ENCODE data around the gene RANBP2. TPM values are rescaled to one million over a fixed set of nuclear protein-coding genes. Genes with fewer than 3 reads are reported as not detected.
A peak's percentile ranks its signal among the peaks of the same experiment; 100 is the strongest.

Gene RANBP2
- total and polyA plus RNA-seq, 9 of the 15 experiments (the other 6 are each of a cell fraction or from before 2014, with no cell fraction given): 11.7 to 97.4 (median 48.1) TPM

DNA sequence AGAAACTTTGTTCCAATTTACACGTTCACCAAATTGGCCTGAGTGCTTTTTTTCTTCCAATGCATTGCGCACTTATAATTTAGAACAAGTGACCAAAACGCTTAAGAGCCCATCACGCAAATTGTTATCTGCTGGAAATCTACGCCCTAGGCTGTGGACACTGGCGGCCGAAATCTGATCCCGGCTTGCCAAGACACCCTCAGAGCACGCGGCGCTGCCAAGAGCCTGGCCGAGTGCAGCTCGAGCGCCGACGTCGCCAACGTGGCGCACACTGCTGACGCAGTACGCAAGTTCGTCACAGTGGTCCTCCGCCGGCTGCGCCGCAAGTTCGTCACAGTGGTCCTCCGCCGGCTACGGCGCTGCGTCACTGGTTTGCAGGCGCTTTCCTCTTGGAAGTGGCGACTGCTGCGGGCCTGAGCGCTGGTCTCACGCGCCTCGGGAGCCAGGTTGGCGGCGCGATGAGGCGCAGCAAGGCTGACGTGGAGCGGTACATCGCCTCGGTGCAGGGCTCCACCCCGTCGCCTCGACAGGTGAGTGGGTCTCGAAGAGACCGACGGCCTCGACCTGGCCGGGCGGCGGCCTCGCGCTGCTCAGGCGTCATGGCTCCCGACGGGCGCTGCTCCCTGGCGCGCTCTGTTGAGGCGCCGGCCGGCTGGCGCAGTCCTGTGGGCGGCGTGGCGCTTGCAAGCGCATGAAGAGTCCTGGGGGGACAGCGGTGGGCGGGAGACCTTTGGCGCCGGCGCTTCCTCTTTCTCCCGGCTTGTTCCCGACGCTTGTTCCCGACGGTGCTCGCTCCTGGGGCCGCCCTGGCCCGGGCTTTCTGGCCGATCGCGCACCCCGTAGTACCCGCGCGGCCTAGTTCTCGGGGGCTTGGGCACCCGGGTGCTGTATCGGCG, at the start of gene RANBP2 (continued):
- TF ChIP-seq, protein P1, sequence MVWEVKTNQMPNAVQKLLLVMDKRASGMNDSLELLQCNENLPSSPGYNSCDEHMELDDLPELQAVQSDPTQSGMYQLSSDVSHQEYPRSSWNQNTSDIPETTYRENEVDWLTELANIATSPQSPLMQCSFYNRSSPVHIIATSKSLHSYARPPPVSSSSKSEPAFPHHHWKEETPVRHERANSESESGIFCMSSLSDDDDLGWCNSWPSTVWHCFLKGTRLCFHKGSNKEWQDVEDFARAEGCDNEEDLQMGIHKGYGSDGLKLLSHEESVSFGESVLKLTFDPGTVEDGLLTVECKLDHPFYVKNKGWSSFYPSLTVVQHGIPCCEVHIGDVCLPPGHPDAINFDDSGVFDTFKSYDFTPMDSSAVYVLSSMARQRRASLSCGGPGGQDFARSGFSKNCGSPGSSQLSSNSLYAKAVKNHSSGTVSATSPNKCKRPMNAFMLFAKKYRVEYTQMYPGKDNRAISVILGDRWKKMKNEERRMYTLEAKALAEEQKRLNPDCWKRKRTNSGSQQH (CRISPR knock-in tag; IDR thresholded peaks at IDR 0.05): no peak
- TF ChIP-seq ZNF263 (CRISPR knock-in tag; IDR thresholded peaks at IDR 0.05; ENCODE audit: borderline replicate concordance) (peak; percentile 87), GATA2 (CRISPR knock-in tag; IDR thresholded peaks at IDR 0.05) (peak; percentile 58), ZNF143 (CRISPR knock-in tag; IDR thresholded peaks at IDR 0.05) (peak; percentile 60), EGR1 (conservative IDR thresholded peaks at IDR 0.05) (peak; percentile 93), PHF21A (IDR thresholded peaks at IDR 0.05; ENCODE audit: borderline replicate concordance, low read depth) (no peak), ZNF23 (CRISPR knock-in tag; IDR thresholded peaks at IDR 0.05) (no peak), ZNF24 (IDR thresholded peaks at IDR 0.05) (peak; percentile 47; the same call in 1 of the 2 replicates), NR4A1 (CRISPR knock-in tag; IDR thresholded peaks at IDR 0.05) (peak; percentile 77), NR4A1 (tag; IDR thresholded peaks at IDR 0.05) (peak; percentile 68; the same call in 1 of the 2 replicates), HDAC8 (tag; IDR thresholded peaks at IDR 0.05) (peak; percentile 30; the same call in 1 of the 2 replicates), SP2 (IDR thresholded peaks at IDR 0.05; ENCODE audit: extremely low read depth, low read depth, low read length, poor library complexity, severe bottlenecking) (no peak), SAP30 (IDR thresholded peaks at IDR 0.05; ENCODE audit: borderline replicate concordance, insufficient read depth, low read depth, low read length, poor library complexity, severe bottlenecking) (no peak)
- TF ChIP-seq, protein P2, sequence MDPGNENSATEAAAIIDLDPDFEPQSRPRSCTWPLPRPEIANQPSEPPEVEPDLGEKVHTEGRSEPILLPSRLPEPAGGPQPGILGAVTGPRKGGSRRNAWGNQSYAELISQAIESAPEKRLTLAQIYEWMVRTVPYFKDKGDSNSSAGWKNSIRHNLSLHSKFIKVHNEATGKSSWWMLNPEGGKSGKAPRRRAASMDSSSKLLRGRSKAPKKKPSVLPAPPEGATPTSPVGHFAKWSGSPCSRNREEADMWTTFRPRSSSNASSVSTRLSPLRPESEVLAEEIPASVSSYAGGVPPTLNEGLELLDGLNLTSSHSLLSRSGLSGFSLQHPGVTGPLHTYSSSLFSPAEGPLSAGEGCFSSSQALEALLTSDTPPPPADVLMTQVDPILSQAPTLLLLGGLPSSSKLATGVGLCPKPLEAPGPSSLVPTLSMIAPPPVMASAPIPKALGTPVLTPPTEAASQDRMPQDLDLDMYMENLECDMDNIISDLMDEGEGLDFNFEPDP (CRISPR knock-in tag; IDR thresholded peaks at IDR 0.05): no peak
- TF ChIP-seq, protein P3, sequence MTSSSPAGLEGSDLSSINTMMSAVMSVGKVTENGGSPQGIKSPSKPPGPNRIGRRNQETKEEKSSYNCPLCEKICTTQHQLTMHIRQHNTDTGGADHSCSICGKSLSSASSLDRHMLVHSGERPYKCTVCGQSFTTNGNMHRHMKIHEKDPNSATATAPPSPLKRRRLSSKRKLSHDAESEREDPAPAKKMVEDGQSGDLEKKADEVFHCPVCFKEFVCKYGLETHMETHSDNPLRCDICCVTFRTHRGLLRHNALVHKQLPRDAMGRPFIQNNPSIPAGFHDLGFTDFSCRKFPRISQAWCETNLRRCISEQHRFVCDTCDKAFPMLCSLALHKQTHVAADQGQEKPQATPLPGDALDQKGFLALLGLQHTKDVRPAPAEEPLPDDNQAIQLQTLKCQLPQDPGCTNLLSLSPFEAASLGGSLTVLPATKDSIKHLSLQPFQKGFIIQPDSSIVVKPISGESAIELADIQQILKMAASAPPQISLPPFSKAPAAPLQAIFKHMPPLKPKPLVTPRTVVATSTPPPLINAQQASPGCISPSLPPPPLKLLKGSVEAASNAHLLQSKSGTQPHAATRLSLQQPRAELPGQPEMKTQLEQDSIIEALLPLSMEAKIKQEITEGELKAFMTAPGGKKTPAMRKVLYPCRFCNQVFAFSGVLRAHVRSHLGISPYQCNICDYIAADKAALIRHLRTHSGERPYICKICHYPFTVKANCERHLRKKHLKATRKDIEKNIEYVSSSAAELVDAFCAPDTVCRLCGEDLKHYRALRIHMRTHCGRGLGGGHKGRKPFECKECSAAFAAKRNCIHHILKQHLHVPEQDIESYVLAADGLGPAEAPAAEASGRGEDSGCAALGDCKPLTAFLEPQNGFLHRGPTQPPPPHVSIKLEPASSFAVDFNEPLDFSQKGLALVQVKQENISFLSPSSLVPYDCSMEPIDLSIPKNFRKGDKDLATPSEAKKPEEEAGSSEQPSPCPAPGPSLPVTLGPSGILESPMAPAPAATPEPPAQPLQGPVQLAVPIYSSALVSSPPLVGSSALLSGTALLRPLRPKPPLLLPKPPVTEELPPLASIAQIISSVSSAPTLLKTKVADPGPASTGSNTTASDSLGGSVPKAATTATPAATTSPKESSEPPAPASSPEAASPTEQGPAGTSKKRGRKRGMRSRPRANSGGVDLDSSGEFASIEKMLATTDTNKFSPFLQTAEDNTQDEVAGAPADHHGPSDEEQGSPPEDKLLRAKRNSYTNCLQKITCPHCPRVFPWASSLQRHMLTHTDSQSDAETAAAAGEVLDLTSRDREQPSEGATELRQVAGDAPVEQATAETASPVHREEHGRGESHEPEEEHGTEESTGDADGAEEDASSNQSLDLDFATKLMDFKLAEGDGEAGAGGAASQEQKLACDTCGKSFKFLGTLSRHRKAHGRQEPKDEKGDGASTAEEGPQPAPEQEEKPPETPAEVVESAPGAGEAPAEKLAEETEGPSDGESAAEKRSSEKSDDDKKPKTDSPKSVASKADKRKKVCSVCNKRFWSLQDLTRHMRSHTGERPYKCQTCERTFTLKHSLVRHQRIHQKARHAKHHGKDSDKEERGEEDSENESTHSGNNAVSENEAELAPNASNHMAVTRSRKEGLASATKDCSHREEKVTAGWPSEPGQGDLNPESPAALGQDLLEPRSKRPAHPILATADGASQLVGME (CRISPR knock-in tag; IDR thresholded peaks at IDR 0.05): peak; percentile 82; the same call in 1 of the 2 replicates
- TF ChIP-seq, protein P4, sequence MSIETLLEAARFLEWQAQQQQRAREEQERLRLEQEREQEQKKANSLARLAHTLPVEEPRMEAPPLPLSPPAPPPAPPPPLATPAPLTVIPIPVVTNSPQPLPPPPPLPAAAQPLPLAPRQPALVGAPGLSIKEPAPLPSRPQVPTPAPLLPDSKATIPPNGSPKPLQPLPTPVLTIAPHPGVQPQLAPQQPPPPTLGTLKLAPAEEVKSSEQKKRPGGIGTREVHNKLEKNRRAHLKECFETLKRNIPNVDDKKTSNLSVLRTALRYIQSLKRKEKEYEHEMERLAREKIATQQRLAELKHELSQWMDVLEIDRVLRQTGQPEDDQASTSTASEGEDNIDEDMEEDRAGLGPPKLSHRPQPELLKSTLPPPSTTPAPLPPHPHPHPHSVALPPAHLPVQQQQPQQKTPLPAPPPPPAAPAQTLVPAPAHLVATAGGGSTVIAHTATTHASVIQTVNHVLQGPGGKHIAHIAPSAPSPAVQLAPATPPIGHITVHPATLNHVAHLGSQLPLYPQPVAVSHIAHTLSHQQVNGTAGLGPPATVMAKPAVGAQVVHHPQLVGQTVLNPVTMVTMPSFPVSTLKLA (conservative IDR thresholded peaks at IDR 0.05): peak; percentile 89 to 93
